ENCODE measurements around the gene CHM.
"Not testable (repeated sequence)": the region's sequence is repeated elsewhere in the genome, so short reads cannot be mapped to it uniquely, and the experiment has no call there.

The CHM gene

GRCh38 chrX:85996555-85996954, 50.8 kb downstream of the CHM start:
- DNase-seq = no peak

DNA sequence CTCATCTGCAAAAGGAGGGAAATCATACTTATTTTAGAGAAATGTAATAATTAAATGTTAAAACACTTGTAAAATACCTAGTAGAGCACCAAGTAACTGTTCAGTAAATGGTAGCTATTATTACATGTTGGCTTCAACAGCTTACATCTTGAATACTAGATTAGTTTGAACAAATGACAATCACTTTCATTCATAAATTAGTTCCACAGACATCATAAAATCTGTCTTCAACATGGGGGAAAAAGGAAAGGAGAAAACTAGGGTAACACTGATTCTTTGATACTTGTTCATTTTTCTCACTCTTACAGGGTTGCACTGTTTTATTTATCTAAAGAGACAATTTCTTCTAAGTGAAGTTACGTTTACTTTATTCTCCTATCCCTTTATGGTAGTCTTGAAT, 51.7 kb downstream of the CHM start:
- no peak for DNase-seq

DNA sequence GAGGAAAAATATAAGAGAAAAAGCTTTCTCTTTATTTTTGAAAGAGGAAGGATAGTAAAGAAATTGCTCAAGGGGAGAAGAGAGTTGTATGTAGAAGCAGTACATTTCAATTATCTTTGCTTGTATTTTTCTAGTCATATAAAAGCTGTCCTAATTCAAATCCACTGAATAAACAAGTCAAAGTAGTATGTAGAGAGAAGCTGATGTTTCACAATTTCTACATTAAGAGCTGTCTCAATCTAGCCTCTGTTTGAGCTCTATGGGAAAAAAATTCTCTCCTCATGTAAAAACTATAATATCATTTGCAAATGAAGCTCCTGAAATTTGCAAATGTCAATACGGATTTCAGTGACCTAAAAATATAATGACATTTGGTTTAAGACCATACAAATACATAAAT, 52.6 kb downstream of the CHM start:
- no peak for DNase-seq

GRCh38 chrX:85994228-85994627, 53.1 kb downstream of the CHM start:
- DNase-seq = no peak

- DNase-seq = no peak
Measured at GRCh38 chrX:85993539-85994197, 53.7 kb downstream of the CHM start.

GRCh38 chrX:85992811-85993229, 54.5 kb downstream of the CHM start:
- DNase-seq = no peak

DNA sequence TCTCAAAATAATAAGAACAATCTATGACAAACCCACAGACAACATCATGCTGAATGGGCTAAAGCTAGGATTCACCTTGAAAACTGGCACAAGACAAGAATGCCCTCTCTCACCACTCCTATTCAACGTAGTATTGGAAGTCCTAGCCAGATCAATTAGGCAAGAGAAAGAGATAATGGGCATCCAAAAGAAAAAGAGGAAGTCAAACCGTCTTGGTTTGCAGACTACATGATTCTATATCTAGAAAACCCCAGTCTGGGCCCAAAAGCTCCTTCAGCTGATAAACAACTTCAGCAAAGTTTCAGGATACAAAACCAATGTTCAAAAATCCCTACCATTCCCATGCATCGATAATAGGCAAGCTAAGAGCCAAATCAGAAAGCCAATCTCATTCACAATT, 59.0 kb downstream of the CHM start:
- no peak for DNase-seq

- DNase-seq = no peak
Measured at GRCh38 chrX:85980286-85980685, 67.1 kb downstream of the CHM start.

DNA sequence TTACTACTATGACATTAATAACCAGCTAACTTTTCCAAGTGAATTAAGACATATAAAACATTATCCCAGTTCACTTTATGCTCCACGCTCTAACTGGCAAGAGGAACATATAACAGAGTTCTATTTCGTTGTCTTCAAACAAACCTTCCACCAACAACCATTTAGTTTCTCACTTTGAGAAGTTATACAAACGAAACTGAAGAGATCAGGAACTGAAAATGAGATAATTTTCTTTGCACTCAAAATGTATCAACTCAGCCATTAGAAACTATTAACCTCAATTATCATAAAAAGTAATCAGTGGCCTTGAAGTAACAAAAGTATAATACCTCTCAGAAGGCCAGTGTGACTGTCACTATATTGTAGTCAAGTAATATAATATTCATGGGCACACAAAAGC, 70.1 kb downstream of the CHM start:
- DNase-seq = no peak

DNA sequence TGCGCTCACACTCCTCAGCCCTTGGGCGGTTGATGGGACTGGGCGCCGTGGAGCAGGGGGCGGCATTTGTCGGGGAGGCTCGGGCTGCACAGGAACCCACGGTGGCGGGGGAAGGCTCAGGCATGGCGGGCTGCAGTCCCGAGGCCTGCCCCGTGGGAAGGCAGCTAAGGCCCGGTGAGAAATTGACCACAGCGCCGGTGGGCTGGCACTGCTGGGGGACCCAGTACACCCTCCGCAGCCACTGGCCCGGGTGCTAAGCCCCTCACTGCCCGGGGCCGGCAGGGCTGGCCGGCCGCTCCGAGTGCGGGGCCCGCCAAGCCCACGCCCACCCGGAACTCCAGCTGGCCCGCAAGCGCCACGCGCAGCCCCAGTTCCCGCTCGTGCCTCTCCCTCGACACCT, 75.0 kb downstream of the CHM start:
- DNase-seq = not testable (repeated sequence)

DNA sequence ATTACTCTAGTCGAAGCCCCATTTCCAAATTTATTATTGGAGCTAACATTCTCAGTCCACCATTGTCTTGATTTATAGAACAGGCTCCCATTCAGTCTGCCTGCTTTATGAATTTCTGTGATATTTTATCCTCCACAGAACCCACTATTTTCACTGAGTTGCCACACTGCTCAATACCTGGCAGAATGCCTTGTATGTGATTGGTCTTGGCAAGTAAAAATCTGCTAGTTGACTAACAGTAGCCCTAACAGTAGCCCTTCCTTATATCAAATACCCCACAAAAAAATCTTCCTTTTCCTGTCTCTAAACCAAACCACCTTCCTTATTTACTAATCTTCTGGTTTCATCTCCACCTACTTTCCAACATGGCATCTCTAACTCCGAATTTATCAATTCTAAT, 82.6 kb downstream of the CHM start:
- no peak for DNase-seq

DNA sequence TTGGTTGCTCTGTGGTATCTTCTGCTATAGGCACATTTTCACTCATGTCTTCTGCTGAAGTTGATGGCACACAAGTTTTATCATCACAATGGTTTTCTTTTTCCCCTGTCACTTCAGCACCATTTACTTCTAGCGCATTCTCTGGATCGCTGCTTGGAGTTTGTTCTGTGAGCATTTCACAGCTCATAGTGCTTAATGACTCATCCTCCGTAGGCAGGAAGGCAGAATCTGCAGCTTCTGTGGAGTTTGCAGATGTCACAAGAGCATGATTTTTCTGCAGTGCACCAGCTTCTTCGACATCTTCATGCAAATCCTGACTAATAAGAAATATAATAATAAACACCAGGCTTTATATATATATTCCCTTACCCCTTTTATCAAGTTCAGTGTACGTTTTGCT, 83.6 kb downstream of the CHM start:
- DNase-seq = no peak

GRCh38 chrX:85955510-85955909, 91.8 kb downstream of the CHM start:
- DNase-seq = no peak

DNA sequence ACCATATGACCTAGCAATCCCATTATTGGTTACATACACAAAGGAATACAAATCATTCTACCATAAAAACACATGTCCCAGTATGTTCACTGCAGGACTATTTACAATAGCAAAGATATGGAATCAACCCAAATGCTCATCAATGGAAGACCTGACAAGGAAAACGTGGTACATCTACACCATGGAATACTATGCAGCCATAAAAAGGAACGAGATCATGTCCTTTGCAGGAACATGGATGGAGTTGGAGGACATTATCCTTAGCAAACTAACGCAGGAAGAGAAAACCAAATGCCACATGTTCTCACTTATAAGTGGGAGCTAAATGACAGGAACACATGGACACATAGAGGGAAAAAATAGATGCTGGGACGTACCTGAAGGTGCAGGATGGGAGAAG, 102.6 kb downstream of the CHM start:
- DNase-seq = not testable (repeated sequence)

DNA sequence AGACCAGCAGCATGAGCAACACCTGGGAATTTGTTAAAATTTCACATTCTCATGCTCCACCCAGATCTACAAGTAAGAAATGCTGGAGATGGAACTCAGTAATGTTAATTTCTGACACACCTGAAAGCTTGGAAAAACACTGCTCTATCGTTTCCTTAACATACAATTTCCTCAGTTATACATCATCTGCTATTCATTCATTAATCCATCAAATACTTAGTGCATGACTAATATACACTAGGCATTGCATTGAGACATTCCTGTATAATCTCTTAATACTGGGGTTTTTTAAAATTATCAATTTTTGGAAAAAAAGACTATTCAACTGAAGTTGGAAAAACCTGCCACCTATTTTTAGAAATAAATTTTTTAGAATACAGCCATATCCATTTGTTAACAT, 106.1 kb downstream of the CHM start:
- DNase-seq = no peak

DNA sequence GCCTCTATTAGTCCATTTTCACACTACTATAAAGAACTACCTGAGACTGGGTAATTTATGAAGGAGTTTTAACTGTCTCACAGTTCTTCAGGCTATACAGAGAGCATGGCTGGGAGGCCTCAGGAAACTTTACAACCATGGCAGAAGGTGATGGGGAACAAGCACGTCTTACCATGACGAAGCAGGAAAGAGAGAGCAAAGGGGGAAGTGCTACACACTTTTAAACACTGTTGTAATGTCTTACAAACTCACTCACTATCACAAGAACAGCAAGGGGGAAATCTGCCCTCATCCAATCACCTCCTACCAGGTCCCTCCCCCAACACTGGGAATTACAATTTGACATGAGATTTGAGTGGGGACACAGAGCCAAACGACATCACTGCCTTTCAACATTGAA, 107.4 kb downstream of the CHM start:
- DNase-seq = not testable (repeated sequence)

GRCh38 chrX:85934399-85934798, 113.0 kb downstream of the CHM start:
- not testable (repeated sequence) for DNase-seq

DNA sequence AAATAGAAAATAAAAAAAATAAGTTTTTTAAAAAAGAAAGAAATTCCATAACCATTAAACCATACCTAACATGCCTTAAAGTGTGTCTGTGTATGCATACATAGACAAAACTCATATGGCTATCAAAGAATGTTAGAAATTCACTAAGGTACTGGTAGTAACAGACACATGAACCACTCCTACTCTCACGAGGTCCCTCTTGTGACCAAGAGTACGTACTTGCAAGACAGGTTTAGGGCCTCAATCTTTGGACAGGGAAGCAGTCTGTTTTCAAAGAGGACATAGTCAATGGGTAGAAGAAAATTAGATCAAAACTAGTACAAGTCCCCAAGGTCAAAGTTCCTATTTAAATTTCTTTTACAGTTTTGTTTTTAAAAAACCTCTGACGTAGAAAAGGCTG, 117.3 kb downstream of the CHM start:
- DNase-seq = no peak

DNA sequence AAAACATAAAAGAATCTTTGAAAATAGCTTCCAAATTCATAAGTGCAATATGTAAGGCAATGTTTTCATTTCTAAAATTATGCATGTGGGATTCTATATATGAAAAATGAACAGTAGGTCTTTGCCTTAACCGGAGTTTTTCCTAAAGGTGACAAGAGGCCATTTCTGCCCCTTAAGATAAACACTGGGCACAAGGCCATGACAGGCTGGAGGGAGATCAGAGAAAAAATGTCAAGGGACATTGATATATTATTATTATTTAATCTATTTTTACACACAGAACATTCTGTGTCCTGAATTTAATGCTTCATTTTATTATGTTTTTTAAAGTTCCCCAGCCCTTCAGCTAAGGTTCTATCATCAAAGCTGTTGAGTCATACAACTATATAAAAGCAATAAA, 118.8 kb downstream of the CHM start:
- no peak for DNase-seq

- DNase-seq = no peak
Measured at GRCh38 chrX:85927740-85928139, 119.6 kb downstream of the CHM start.

DNA sequence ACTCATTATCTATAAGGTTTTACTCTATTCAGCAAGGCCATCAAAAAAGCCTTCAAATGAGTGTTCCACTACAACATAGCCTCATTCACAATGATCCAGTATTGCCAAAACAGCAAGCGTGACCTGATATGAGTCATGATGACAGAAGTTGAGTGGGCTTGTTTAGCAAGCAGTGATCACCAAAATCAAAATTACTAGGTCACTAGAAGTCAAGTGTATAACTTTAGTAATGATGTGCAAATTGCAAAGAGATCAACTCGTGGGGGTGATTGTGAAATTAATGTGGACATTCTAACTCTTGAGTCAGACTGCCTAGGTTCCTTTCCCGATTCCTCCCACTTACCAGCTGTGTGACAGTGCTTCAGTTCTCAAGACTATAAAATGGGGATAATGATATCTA, 124.5 kb downstream of the CHM start:
- DNase-seq = no peak

DNA sequence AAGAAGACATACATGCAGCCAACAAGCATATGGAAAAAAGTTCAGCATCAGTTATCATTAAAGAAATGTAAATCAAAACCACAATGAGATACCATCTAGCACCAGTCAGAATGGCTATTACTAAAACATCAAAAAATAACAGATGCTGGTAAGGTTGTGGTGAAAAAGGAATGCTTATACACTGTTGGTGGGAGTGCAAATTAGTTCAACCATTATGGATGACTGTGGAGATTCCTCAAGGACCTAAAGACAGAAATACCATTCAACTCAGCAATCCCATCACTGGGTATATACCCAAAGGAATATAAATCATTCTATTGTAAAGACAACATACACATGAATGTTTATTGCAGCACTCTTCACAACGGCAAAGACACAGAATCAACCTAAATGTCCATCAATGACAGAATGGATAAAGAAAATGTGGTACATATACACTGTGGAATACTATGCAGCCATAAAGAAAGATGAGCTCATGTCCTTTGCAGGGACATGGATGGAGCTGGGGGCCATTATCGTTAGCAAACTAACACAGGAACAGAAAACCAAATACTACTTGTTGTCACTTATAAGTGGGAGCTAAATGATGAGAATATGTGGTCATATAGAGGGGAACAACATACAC, 130.6 kb downstream of the CHM start:
- DNase-seq = not testable (repeated sequence)

- DNase-seq = no peak
Measured at GRCh38 chrX:85914431-85914830, 132.9 kb downstream of the CHM start.

- DNase-seq = no peak
Measured at GRCh38 chrX:85907316-85907715, 140.0 kb downstream of the CHM start.

DNA sequence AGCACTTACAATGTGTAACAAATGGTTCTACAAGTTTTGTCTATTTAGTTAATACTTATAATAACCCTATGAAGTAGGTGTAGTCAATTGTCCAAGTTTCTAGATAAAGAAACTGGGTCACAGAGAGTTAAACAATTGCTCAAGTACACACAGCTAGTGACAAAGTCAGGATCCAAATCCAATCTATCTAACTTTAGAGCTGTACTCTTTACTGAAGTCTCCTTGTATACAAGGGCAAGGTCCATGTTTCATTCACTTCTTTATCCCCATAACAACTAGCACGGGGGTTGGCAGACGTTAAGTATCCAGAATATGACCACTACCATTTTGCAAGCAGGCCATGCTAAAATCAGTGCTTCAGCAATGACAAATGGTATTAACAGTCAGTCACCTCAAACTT, 141.0 kb downstream of the CHM start:
- DNase-seq = no peak

Measured in stimulated activated CD4-positive, alpha-beta T cell treated with anti-CD3 and anti-CD28 coated beads, Interleukin-2, amount 100 ng/mL, for 24 hours (primary cell).